NCI-H146 treated with DMSO at 0.1 percent for 48 hours (cell line): Measurements from ENCODE around the gene GCNA.
"Not testable (repeated sequence)": the region's sequence is repeated elsewhere in the genome, so short reads cannot be mapped to it uniquely, and the experiment has no call there.

ENCODE experiments used
- DNase-seq: peaks from one replicate; lab custom pipeline; 2025; ENCODE audit not compliant: unreplicated experiment; lab: John Stamatoyannopoulos, UW

Gene GCNA

DNA sequence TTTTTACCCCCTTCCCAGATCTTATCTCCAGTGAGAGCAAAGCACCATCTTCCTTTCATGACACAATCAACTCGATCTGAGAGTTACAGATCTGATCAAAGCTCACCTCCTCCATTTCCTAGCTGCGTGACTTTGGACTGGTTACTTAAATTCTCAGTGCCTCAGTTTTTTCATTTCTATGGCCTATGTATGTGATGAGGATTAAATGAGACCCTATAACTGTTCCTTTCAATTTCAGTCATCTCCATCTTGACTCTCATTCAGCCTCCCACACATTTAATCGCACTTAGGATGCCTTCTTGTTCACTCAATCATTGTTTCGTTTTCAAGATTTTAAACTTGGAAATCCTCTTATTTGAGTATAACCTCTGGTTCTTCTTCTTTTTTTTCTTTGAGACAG, 60.2 kb downstream of the GCNA start:
- DNase-seq, result no peak

DNA sequence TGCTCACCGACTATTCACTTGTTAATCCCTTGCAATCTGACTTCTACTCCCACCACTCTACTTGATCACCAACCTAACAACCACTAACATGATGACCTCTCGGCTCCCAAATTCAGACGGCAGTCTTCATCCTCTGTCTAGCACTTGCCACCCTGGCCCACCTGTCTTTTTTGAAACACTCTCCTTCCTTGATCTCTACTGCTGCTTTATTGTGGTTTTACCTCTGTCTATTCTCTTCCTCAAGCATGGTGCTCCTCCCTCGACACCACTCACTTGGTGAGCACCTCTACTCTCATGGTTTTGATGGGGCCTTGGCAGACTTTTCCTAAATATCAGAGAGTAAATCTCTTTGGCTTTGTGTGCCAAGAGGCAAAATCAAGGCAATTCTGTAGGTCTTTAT, 61.8 kb downstream of the GCNA start:
- no peak for DNase-seq

DNA sequence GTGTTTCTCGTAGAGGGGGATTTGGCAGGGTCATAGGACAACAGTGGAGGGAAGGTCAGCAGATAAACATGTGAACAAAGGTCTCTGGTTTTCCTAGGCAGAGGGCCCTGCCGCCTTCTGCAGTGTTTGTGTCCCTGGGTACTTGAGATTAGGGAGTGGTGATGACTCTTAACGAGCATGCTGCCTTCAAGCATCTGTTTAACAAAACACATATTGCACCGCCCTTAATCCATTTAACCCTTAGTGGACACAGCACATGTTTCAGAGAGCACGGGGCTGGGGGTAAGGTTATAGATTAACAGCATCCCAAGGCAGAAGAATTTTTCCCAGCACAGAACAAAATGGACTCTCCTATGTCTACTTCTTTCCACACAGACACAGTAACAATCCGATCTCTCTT, 66.2 kb downstream of the GCNA start:
- DNase-seq, result not testable (repeated sequence)

DNA sequence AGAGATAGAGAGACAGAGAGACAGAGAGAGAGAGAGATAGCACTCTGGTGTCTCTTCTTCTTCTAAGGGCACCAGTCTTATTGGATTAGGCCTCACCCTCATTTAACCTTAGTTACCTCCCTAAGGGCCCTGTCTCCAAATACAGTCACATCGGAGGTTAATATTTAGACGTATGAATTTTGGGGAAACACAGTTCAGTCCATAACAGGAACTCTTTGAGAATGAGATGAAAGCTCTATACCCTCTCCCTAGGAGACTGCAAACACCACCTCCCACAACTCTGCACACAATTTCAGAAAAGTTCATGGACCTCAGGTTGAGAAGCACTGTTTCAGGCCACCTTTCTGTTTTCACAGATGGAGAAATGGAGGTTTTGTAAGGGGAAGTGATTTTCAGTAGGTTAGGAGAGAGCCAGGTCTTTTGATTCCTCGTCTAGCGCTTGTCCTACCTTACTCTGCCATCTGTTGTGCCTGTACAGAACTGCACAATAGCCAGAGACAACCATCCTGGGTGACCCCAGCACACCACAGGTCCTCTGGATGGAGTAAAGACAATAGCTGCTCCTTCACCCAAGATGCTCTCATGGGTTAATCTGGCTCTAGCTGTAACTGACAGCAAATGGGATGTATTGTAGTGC, 72.2 kb downstream of the GCNA start:
- DNase-seq, result no peak

DNA sequence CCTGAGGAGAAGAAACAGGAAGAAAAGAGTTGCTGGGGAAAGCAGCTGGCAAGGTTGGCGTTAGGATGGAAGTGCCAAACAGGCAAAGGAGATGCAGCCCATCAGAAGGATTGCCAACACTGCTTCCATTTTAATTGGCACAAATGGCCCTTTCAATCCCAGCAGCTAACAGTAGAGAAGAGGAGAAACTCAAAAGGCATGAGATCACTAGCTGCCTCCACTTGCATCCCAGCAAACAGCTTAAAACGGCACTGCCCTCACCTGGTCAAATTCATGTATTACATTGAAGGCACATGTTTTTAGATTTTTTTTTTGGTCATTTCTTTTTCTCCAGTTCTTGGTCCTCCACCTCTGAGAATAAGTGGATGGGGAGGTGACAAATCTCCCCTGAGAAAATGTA, 74.2 kb downstream of the GCNA start:
- DNase-seq, result no peak

DNA sequence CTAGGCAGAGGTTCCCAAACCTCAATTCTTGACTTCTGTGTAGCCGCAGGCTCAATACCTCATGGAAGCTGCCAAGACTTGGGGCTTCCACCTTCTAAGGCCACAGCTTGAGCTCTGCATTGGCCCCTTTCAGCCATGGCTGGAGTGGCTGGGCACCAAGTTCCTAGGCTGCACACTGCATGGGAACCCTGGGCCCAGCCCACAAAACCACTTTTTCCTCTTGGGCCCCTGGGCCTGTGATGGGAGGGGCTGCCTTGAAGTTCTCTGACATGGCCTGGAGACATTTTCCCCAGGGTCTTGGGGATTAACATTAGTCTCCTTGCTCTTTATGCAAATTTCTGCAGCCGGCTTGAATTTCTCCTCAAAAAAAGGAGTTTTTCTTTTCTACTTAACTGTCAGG, 75.1 kb downstream of the GCNA start:
- DNase-seq, result no peak

DNA sequence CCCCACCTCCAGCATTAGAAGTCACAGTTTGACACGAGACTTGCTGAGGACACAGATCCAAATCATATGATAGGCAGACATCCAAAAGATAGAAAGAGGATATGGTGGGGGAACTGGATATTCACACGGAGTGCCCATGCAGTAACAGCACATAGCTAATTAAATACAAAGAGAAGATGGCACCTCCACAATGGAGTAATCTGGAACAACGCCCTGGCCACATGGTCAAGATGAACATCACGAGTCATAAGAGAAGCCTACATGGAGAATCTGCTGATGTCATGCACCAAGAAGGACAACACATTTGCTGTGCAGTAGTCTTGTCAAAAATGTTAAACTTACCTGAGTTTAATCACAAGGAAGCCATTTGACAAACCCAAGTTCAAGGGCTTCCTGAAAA, 79.0 kb downstream of the GCNA start:
- no peak for DNase-seq

DNA sequence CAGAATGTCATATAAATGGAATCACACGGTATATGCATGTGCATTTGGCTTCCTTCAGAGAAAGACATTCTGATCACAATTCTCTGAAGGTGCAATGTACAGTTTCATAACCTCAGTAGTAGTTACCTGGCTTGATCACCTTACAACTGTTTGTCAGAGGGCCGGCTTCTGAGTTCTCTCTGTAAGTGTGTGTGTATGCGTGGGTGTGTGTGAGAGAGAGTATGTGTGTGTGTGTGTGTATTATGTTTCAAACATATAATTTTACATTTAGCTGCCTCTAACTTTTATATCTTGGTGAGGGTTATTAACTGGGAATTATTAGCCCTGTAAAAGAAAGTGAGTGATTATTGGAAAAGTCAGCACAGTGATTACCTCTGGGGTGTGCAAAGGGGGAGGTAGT, 81.1 kb downstream of the GCNA start:
- DNase-seq, result no peak

DNA sequence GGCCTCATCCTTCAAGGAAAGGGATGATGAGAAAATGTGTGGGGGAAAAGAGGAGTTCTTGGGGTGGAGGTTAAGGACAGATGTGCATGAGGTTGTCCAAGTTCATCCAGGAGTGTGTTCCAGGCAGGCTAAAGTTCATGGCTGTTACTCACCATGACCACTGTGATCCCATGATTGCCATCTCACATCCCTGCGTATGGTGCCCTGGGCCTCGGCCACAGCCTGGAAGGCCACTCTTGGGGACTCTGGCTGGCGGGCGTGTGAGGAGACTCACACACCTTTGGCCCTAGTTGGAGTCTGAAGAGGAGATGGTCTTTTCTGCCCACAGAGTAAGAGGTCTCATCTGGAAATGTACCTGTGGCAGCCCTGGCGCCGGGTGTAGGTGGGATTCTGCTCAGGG, 81.7 kb downstream of the GCNA start:
- DNase-seq, result no peak

DNA sequence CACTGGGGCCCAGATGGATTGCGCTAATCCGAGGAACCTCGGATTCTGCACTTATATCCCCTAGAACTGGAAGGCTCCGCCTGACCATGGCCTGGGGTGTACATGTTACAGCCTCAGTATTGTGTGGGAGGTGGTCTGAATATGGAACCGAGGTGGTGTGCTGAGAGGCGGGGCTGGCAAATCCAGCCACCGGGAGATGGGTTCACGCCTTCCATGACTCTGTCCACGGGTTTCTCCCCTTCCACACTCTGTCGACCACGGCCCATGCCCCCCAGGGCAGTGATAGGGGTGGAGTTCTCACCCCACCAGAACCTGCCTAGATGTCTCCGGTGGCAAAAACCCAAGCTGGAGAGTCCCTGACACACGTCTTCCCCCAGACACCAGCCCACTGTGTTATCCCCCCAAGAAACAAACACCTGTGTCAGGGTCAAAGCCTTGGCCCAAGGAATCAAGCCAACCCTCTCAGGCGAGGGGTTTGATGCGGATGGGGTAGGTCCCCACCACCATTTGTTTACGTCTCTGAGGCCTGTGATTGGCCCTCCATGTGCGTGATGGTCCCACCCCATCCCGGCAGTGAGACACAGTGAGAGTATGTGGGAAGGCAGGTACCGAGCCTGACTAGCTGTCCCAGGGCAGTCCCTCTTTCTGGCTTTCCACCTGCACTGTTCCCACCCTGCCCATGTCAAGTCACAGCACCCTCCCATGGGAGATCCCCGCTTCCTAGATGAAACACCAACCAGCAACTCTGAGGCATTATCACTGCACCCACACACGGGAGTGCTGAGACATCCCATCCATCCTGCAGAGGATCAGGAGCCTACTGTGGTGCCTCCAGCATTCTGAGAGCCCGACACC, 82.6 kb downstream of the GCNA start:
- DNase-seq, result no peak

DNA sequence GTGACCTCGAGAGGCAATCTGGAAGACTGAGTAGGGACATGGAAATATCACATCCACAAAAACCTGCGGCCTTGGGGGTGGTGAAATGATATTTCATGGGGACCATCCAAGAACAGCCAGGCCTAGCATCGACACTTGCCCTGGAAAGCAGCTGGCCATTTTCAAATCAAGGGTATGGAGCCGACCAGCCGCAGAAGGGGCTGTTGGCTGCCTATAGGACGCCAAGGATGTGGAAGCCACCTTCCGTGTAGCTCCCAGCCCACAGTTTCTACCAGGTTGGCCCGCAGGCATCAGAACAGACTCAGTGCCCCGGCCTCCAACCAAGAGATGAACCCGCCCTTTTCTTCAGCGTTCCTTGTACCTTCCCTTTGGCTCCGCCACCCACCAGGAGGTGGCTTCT, 83.7 kb downstream of the GCNA start:
- DNase-seq, result no peak

DNA sequence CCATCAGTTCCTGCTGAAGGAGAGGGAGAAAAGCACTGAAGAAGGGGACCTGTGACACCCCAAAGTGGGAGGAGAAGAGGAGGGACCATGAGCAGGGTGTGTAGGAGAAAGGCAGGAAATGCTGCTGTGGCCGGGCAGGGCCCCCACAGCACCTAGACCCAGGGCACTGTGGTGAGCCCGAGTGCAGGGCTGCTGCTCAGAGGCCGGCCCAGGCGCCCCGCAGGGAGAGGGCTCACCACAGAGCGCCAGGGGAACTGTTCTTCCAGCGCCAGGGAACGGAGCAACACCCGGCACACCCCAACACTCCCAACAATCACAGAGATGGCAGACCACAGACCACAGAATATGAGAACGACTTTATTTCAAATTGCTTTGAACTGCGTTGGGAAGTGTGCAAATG, 84.4 kb downstream of the GCNA start:
- DNase-seq, result not testable (repeated sequence)
